Measurements from ENCODE around the gene RALGDS. TPM values are rescaled to one million over a fixed set of nuclear protein-coding genes. Genes with fewer than 3 reads are reported as not detected.

RALGDS gene
- total and polyA plus RNA-seq, 9 of the 15 experiments (the other 6 are each of a cell fraction or from before 2014, with no cell fraction given) = 0.75 to 43.3 (median 27.1) TPM

DNA sequence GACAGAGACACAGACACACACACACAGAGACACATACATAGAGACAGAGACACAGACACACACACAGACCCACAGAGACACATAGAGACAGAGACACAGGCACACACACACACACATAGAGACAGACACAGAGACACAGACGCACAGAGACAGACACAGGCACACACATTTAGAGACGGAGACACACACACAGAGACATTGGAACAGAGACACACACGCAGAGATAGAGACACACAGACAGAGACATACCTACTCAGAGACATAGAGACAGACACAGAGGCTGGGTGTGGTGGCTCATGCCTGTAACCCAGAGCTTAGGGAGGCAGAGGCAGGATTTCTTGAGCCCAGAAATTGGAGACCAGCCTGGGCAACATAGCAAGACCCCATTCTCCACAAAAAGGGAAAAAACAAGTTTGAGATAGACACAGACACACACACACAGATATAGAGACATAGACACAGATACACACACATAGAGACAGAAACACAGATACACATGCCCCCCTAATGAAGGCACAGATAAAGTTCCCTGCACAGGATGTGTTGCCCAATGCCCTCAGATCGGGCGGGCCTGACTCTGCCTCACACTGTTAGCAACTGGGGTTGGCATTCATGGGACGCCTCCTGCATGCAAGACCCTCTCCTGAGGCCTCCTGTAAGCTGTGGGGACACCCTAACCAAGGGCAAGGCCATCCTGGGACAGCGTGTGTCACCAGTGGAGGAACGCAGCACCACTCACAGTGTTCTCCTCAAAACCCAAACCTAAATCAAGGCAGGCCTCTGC lies 3.3 kb upstream of the RALGDS start (continued):
- TF ChIP-seq, protein P1, sequence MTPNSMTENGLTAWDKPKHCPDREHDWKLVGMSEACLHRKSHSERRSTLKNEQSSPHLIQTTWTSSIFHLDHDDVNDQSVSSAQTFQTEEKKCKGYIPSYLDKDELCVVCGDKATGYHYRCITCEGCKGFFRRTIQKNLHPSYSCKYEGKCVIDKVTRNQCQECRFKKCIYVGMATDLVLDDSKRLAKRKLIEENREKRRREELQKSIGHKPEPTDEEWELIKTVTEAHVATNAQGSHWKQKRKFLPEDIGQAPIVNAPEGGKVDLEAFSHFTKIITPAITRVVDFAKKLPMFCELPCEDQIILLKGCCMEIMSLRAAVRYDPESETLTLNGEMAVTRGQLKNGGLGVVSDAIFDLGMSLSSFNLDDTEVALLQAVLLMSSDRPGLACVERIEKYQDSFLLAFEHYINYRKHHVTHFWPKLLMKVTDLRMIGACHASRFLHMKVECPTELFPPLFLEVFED (CRISPR knock-in tag; conservative IDR thresholded peaks at IDR 0.05) = peak; percentile 82; the same call in 1 of the 2 replicates
- no peak for TF ChIP-seq PHF21A (IDR thresholded peaks at IDR 0.05; ENCODE audit: borderline replicate concordance, low read depth)
- TF ChIP-seq XRCC4 (IDR thresholded peaks at IDR 0.05; ENCODE audit: extremely low read depth, insufficient read depth, insufficient read length) = no peak
- TF ChIP-seq SUPT5H (IDR thresholded peaks at IDR 0.05) = peak; percentile 34; the same call in 1 of the 2 replicates
- TF ChIP-seq ELF1 (tag; IDR thresholded peaks at IDR 0.05) = no peak
- TF ChIP-seq ZFP36 (IDR thresholded peaks at IDR 0.05; ENCODE audit: low read depth, low read length, partially characterized antibody) = peak; percentile 5
- TF ChIP-seq FOXA1 (IDR thresholded peaks at IDR 0.05; ENCODE audit: borderline replicate concordance) = no peak
- TF ChIP-seq HDGF (IDR thresholded peaks at IDR 0.05) = peak; percentile 95
- TF ChIP-seq NFRKB (IDR thresholded peaks at IDR 0.05; ENCODE audit: low read depth) = peak; percentile 43; the same call in 1 of the 2 replicates
- TF ChIP-seq, protein P2, sequence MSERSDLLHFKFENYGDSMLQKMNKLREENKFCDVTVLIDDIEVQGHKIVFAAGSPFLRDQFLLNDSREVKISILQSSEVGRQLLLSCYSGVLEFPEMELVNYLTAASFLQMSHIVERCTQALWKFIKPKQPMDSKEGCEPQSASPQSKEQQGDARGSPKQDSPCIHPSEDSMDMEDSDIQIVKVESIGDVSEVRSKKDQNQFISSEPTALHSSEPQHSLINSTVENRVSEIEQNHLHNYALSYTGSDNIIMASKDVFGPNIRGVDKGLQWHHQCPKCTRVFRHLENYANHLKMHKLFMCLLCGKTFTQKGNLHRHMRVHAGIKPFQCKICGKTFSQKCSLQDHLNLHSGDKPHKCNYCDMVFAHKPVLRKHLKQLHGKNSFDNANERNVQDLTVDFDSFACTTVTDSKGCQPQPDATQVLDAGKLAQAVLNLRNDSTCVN (CRISPR knock-in tag; IDR thresholded peaks at IDR 0.05) = peak; percentile 91
- TF ChIP-seq MIER1 (IDR thresholded peaks at IDR 0.05; ENCODE audit: low read depth) = 0 out of 2 replicates have a peak, but pooled peaks have one; percentile 41
- TF ChIP-seq, protein P3, sequence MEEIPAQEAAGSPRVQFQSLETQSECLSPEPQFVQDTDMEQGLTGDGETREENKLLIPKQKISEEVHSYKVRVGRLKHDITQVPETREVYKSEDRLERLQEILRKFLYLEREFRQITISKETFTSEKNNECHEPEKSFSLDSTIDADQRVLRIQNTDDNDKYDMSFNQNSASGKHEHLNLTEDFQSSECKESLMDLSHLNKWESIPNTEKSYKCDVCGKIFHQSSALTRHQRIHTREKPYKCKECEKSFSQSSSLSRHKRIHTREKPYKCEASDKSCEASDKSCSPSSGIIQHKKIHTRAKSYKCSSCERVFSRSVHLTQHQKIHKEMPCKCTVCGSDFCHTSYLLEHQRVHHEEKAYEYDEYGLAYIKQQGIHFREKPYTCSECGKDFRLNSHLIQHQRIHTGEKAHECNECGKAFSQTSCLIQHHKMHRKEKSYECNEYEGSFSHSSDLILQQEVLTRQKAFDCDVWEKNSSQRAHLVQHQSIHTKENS (CRISPR knock-in tag; IDR thresholded peaks at IDR 0.05) = no peak
- TF ChIP-seq, protein P4, sequence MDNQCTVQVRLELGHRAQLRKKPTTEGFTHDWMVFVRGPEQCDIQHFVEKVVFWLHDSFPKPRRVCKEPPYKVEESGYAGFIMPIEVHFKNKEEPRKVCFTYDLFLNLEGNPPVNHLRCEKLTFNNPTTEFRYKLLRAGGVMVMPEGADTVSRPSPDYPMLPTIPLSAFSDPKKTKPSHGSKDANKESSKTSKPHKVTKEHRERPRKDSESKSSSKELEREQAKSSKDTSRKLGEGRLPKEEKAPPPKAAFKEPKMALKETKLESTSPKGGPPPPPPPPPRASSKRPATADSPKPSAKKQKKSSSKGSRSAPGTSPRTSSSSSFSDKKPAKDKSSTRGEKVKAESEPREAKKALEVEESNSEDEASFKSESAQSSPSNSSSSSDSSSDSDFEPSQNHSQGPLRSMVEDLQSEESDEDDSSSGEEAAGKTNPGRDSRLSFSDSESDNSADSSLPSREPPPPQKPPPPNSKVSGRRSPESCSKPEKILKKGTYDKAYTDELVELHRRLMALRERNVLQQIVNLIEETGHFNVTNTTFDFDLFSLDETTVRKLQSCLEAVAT (IDR thresholded peaks at IDR 0.05) = peak; percentile 62 to 82
- TF ChIP-seq LARP7 (IDR thresholded peaks at IDR 0.05) = peak; percentile 67; the same call in 1 of the 2 replicates
- TF ChIP-seq, protein P5, sequence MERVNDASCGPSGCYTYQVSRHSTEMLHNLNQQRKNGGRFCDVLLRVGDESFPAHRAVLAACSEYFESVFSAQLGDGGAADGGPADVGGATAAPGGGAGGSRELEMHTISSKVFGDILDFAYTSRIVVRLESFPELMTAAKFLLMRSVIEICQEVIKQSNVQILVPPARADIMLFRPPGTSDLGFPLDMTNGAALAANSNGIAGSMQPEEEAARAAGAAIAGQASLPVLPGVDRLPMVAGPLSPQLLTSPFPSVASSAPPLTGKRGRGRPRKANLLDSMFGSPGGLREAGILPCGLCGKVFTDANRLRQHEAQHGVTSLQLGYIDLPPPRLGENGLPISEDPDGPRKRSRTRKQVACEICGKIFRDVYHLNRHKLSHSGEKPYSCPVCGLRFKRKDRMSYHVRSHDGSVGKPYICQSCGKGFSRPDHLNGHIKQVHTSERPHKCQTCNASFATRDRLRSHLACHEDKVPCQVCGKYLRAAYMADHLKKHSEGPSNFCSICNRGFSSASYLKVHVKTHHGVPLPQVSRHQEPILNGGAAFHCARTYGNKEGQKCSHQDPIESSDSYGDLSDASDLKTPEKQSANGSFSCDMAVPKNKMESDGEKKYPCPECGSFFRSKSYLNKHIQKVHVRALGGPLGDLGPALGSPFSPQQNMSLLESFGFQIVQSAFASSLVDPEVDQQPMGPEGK (CRISPR knock-in tag; IDR thresholded peaks at IDR 0.05; ENCODE audit: borderline replicate concordance) = no peak
- peak; percentile 5 to 54; a peak in 1 of 4 replicates for TF ChIP-seq HDAC1 (IDR thresholded peaks at IDR 0.05)
- no peak for TF ChIP-seq BRD4 (IDR thresholded peaks at IDR 0.05)
- TF ChIP-seq ARID1B (IDR thresholded peaks at IDR 0.05) = peak; percentile 20; the same call in 1 of the 2 replicates
- TF ChIP-seq, protein P6, sequence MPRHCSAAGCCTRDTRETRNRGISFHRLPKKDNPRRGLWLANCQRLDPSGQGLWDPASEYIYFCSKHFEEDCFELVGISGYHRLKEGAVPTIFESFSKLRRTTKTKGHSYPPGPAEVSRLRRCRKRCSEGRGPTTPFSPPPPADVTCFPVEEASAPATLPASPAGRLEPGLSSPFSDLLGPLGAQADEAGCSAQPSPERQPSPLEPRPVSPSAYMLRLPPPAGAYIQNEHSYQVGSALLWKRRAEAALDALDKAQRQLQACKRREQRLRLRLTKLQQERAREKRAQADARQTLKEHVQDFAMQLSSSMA (CRISPR knock-in tag; IDR thresholded peaks at IDR 0.05) = no peak
- TF ChIP-seq ZNF57 (CRISPR knock-in tag; IDR thresholded peaks at IDR 0.05) = no peak
- peak; percentile 67 for TF ChIP-seq BRD9 (IDR thresholded peaks at IDR 0.05; ENCODE audit: low read depth, partially characterized antibody)
- 0 out of 2 replicates have a peak, but pooled peaks have one; percentile 15 for TF ChIP-seq POLR2A (conservative IDR thresholded peaks at IDR 0.05)
